Superior temporal gyrus (tissue), 1 donor: ENCODE measurements around the gene TIAM1.
A peak's percentile ranks its signal among the peaks of the same experiment; 100 is the strongest.

ENCODE experiments used
- DNase-seq: peaks from one replicate; pipeline ENCODE4 v3.0.0-alpha.2; 2016; ENCODE audit errors: extremely low spot score

TIAM1 gene

GRCh38 chr21:31136891-31137290 is 207.2 kb downstream of the TIAM1 start:
- DNase-seq = peak; percentile 43

GRCh38 chr21:31135531-31136184 is 208.4 kb downstream of the TIAM1 start:
- DNase-seq = peak; percentile 18

DNA sequence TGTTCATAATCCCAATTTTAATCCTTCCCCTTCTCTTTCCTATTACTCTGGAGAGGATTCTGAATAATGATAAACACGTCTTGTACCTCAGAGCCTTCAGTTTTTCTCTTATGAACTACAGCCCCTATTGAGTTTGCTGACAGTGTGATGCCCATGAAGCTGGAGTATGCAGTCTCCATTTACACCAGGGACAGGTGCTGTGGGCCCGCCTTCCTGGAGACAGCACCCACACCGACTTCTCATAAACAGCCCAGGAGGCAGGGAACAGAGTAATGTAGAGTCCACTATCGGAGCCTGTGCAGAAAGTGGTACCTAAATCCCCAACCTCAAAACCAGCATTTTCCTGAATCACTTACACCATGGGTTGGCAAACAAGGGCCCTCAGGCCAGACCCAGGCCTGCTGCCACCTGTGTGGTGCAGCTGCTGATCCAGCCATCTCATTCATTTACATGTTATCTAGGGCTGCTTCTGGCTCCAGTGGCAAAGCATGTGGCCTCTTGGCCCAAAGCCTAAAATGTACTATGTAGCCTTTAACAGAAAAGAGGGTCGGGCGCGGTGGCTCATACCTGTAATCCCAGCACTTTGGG is 210.7 kb downstream of the TIAM1 start:
- DNase-seq = no peak

GRCh38 chr21:31132574-31133242 is 211.4 kb downstream of the TIAM1 start:
- no peak for DNase-seq

DNA sequence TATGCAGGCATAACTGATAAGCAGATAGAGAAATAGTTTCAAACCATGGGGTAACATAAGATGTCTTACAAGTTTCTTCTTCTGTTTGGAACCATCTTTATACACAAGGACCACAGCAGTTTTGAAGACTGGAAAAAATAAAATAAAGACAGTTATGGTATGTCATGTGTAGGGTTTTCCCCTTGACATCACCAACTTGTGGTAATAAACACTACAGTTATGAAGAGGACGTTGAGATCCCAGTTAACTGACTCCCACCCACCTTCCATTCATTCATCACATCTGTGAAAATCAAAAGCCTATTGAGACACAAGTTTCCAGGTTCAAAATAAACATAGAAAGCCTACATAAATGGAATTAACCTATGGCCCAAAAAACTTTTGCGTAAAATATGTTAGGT is 213.2 kb downstream of the TIAM1 start:
- DNase-seq = no peak

GRCh38 chr21:31128234-31128633 is 215.8 kb downstream of the TIAM1 start:
- DNase-seq = no peak

GRCh38 chr21:31124010-31124409 is 220.1 kb downstream of the TIAM1 start:
- no peak for DNase-seq

DNA sequence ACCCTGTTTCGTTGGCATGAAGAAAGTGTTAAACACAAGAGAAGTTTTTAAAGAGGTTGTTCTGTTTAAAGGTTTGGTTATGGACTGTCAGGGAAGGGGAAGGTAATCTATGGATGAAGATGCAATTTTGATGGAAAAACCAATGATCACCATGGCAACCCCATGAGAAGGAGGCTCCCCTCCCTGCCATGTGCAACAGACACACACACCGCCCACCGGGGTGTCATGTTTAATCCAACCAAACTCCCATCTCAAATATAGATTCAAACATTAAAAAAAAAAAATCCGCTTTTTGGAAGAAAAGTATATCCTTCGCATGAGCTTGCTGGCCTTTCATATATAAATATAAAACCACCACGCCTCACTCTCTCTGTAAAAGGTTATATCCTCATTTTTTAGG is 224.9 kb downstream of the TIAM1 start:
- DNase-seq = no peak

GRCh38 chr21:31117128-31117916 is 226.7 kb downstream of the TIAM1 start:
- DNase-seq = peak; percentile 64

GRCh38 chr21:31115249-31115648 is 228.8 kb downstream of the TIAM1 start:
- no peak for DNase-seq

- DNase-seq = no peak
Observed at GRCh38 chr21:31111093-31111492, 233.0 kb downstream of the TIAM1 start.

GRCh38 chr21:31110430-31110829 is 233.6 kb downstream of the TIAM1 start:
- DNase-seq = peak; percentile 84

DNA sequence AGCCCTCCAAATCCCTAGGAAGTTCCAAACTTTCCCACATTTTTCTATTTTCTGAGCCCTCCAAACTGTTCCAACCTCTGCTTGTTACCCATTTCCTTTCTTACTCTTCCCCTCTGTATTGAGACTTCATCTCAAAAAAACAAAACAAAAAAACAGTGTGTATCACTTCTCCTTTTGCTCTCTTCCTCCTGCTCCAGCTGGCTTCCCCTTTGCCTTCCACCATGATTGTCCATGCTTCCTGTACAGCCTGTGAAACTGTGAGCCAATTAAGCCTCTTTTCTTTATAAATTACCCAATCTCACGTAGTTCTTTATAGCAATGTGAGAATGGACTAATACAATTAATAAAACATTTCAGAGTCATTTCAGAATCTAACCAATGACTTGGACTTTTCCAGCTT is 236.2 kb downstream of the TIAM1 start:
- no peak for DNase-seq

GRCh38 chr21:31107176-31107785 is 236.8 kb downstream of the TIAM1 start:
- DNase-seq = no peak

DNA sequence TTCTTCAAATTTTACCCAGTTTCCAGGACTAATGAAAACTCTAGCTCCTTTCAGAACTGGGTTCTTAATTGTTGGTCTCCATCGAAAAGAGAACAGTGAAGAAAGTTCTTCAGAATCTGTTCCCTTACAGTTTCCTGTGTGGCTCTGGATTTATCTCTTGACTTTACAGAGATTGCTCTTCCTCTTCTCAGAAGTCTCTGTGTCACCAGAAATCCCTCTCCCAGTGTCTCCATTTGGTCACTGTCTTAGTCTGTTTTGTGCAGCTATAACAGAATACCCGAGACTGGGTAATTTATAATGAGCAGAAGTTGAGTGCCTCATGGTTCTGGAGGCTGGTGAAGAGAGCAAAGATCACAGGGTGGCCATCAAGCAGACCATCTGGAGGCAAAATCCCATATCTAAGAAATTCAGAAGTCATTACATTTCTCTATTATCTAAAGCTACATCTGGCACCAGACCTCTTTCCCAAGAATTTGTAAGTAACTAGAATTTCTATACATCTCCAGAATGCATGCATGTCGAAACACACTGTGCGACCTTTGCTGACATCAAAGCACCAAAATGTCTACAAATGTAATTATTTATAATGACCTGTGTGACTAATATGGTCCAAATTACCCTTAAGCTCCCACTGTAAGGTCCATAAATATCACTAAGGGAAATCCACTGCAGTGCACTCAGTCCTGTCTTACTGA is 240.3 kb downstream of the TIAM1 start:
- no peak for DNase-seq

- no peak for DNase-seq
Observed at GRCh38 chr21:31103163-31103562, 240.9 kb downstream of the TIAM1 start.

DNA sequence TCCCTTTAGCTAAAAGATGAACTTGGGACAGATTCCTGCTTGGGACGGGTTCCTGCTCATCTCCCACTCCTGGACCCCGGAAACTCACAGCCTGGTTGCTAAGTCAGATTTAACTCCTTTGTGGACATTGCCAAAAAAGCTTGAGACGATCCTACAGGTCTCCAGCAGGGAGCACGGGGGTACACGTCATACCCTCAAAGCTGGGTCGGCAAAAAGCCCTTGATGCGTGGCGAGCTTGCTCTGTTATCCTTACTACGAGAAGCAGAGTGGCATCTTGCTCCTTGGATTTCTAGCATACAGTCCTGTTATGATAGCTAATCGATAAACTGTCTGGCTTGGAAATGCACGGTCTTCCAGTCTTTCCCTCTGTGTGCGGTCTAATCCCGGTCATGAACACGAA is 244.9 kb downstream of the TIAM1 start:
- DNase-seq = no peak

DNA sequence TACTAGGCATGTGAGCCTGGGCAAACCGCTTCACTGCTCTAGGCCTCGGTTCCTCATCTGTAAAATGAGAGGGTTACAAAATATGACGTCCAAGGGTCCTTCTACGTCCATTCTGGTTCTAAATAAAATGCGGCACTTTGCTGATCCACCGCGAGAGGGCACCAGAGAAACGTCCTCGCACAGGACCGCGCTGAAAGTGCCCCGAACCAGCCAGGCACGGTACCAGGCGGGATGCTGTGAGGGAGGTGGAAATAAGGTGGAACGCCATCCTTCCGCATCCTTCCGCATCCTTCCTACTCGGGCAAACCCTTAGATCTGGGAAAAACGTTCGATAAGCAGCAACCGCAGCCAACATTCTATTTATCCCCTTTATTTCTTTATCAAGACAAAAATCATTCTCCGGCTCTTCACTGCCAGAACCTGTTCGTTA is 245.5 kb downstream of the TIAM1 start:
- peak; percentile 86 for DNase-seq

DNA sequence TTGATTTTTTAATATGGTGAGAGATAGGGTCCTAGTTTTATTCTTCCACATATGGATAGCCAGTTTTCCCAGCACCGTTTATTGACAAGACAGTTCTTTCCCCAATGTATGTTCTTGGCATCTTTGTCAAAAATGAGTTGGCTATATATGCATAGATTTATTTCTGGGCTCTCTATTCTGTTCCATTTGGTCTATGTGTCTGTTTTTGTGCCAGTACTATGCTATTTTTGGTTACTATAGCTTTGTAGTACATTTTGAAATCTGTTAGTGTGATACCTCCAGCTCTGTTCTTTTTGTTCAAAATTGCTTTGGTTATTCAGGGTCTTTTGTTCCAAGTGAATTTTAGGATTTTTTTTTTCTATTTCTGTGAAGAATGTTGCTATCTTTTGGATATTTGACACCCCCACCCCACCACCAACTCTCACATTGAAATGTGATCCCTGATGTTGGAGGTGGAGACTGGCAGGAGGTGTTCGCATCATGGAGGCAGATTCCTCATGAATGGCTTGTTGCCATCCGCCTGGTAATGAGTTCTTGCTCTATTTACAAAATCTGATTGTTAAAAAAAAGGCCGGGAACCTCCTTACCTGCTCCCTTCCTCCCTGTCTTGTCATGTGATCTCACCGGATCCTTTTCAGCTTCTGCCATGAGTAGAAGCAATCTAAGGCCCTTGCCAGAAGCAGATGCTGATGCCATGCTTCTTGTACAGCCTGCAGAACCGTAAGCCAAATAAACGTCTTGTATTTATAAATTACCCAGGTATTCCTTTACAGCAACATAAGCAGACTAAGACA is 251.0 kb downstream of the TIAM1 start:
- peak; percentile 70 for DNase-seq

DNA sequence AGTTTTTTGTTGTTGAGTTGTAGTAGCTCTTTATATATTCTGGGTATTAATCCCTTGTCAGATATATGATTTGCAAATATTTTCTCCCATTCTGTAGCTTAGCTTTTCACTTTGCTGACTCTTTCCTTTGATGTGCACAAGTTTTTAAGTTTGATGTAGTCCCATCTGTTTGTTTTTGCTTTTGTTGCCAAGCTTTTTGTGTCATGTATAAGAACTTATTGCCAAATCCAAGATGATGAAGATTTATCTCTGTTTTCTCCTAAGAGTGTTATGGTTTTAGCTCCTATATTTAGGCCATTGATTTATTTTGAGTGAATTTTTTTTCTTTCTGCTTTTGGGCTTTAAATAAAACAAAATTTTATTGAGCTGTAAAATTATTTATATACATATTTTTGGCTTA is 253.7 kb downstream of the TIAM1 start:
- DNase-seq = no peak

DNA sequence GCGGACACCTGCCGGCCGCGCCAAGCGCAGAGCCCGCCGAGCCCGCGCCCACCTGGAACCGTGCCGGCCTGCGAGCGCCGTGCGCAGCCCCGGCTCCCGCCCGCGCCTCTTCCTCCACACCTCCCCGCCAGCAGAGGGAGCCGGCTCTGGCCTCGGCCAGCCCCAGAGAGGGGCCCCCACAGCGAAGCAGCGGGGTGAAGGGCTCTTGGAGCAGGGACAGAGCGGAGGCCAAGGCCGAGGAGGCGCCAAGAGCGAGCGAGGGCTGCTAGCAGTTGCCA is 255.6 kb downstream of the TIAM1 start:
- no peak for DNase-seq
